Stimulated activated CD8-positive, alpha-beta memory T cell treated with anti-CD3 and anti-CD28 coated beads, Interleukin-15, amount 100 ng/mL, for 24 hours (primary cell): ENCODE measurements around the gene SREBF1.
A peak's percentile ranks its signal among the peaks of the same experiment; 100 is the strongest.
"Not testable (repeated sequence)": the region's sequence is repeated elsewhere in the genome, so short reads cannot be mapped to it uniquely, and the experiment has no call there.

ENCODE experiments used
- DNase-seq: peaks from one replicate; pipeline ENCODE4 v3.0.0-alpha.2; 2020; ENCODE audit warnings: low read depth

Gene SREBF1

GRCh38 chr17:17812211-17813054 lies 24.4 kb downstream of the SREBF1 start:
- peak; percentile 52 for DNase-seq

GRCh38 chr17:17811381-17812210 lies 25.2 kb downstream of the SREBF1 start:
- DNase-seq = no peak

GRCh38 chr17:17810895-17811248 lies 25.9 kb downstream of the SREBF1 start:
- no peak for DNase-seq

GRCh38 chr17:17810084-17810894 lies 26.5 kb downstream of the SREBF1 start:
- no peak for DNase-seq

- no peak for DNase-seq
Observed at GRCh38 chr17:17809531-17810083, 27.2 kb downstream of the SREBF1 start.

GRCh38 chr17:17808706-17809432 lies 27.9 kb downstream of the SREBF1 start:
- no peak for DNase-seq

- DNase-seq = not testable (repeated sequence)
Observed at GRCh38 chr17:17808200-17808599, 28.6 kb downstream of the SREBF1 start.

- no peak for DNase-seq
Observed at GRCh38 chr17:17807440-17807839, 29.3 kb downstream of the SREBF1 start.

GRCh38 chr17:17806611-17807274 lies 30.0 kb downstream of the SREBF1 start:
- DNase-seq = no peak

- DNase-seq = no peak
Observed at GRCh38 chr17:17806035-17806434, 30.8 kb downstream of the SREBF1 start.

GRCh38 chr17:17805575-17805974 lies 31.2 kb downstream of the SREBF1 start:
- no peak for DNase-seq

GRCh38 chr17:17804007-17804406 lies 32.8 kb downstream of the SREBF1 start:
- DNase-seq = no peak

GRCh38 chr17:17801800-17802481 lies 34.8 kb downstream of the SREBF1 start:
- DNase-seq = no peak

- no peak for DNase-seq
Observed at GRCh38 chr17:17800504-17801021, 36.2 kb downstream of the SREBF1 start.

- DNase-seq = no peak
Observed at GRCh38 chr17:17798573-17799255, 38.1 kb downstream of the SREBF1 start.

GRCh38 chr17:17798010-17798556 lies 38.7 kb downstream of the SREBF1 start:
- no peak for DNase-seq

- no peak for DNase-seq
Observed at GRCh38 chr17:17797119-17797809, 39.5 kb downstream of the SREBF1 start.

- DNase-seq = no peak
Observed at GRCh38 chr17:17796787-17797061, 40.1 kb downstream of the SREBF1 start.
